OCI-LY3 (cell line): ENCODE measurements around the gene ADAMTS15.

Experiments used
- CTCF ChIP-seq: fragments of 200-600, 300-600 bp; sonication (generic); IDR thresholded peaks from 2 replicates; pipeline ENCODE4 v1.5.1; 2014; ENCODE audit warnings: antibody characterized with exemption, low read length, low read depth
- EZH2phosphoT487 ChIP-seq: fragments of 200-600 bp; shearing (Covaris generic); IDR thresholded peaks from 2 replicates; pipeline ENCODE4 v1.6.1; 2018; ENCODE audit warnings: antibody characterized with exemption, mixed run types, low read depth

GRCh38 chr11:130476200-130476921 is 27.9 kb downstream of the ADAMTS15 start:
- TF ChIP-seq CTCF (no peak), EZH2phosphoT487 (no peak)
